Heart left ventricle (tissue), 16 donors: ENCODE results near the gene SLC19A2. TPM values are rescaled to one million over a fixed set of nuclear protein-coding genes. Genes with fewer than 3 reads are reported as not detected.

Experiments
- ATAC-seq, 4 donors: fragments of 200-7000 bp; cut with Tn5 transposase; one replicate each; pipeline ENCODE4 v1.9.1; 2020 to 2022; ENCODE audit warnings: moderate library complexity in 4 of 4, mild to moderate bottlenecking in 3 of 4, moderate number of reproducible peaks in 1 of 4
- DNase-seq, 5 donors: peaks; one replicate each; pipeline ENCODE4 v3.0.0-alpha.2; 2020
- H3K27ac ChIP-seq, 12 donors: fragments of 200-600 bp; sonication (generic) in 4 of 12; one replicate each; pipeline versions ENCODE4 v1.5.0 to v1.8.0; 2016 to 2022; ENCODE audit warnings: mild to moderate bottlenecking in 2 of 12
- H3K27me3 ChIP-seq, 9 donors: fragments of 200-600 bp; sonication (generic) in 2 of 9; one replicate each; pipeline versions ENCODE4 v1.5.1 to v1.8.0; 2016 to 2022; ENCODE audit warnings: mild to moderate bottlenecking in 3 of 9
- H3K36me3 ChIP-seq, 9 donors: fragments of 200-600 bp; sonication (generic) in 2 of 9; one replicate each; pipeline versions ENCODE4 v1.5.0 to v1.8.0; 2018 to 2022; ENCODE audit warnings: mild to moderate bottlenecking in 2 of 9
- H3K4me1 ChIP-seq, 12 donors: fragments of 200-600 bp; sonication (generic) in 4 of 12; one replicate each; pipeline versions ENCODE4 v1.5.0 to v1.8.0; 2016 to 2022; ENCODE audit warnings: mild to moderate bottlenecking in 3 of 12
- H3K4me3 ChIP-seq, 12 donors: fragments of 200-600 bp; sonication (generic) in 4 of 12; one replicate each; pipeline versions ENCODE4 v1.5.0 to v1.8.0; 2017 to 2022; ENCODE audit warnings: mild to moderate bottlenecking in 9 of 12, moderate library complexity in 4 of 12
- H3K9me3 ChIP-seq, 12 donors: fragments of 200-600 bp; sonication (generic) in 4 of 12; one replicate each; pipeline versions ENCODE4 v1.5.0 to v1.8.0; 2016 to 2022; ENCODE audit warnings: mild to moderate bottlenecking in 1 of 12
- POLR2A ChIP-seq, 2 donors: fragments of 450-650 bp; IDR thresholded peaks; one replicate each; pipeline ENCODE4 v1.6.1; 2017; ENCODE audit warnings: antibody characterized with exemption in 2 of 2, mild to moderate bottlenecking in 2 of 2, moderate library complexity in 2 of 2
- WGBS, 4 donors: extraction: QIAGEN DNeasy Blood & Tissue Kit in 2 of 4; methylation state at CpG; one replicate each; pipeline versions ENCODE4 v1.1.5 to v1.1.7; 2013 to 2018; 5-methylcytosine and 5-hydroxymethylcytosine counted together
- intact Hi-C, 10 donors: fragments of 100-400 bp; cut with DNase I; formaldehyde crosslinking; loops; one replicate each; pipeline versions ENCODE4 v1.11.1 to v1.14.2; 2022
- polyA plus RNA-seq, 2 donors: library from polyadenylated mRNA; stranded (reverse); fragments of 200-250 nt; gene quantifications; one replicate each; pipeline ENCODE4 v1.2.3, GENCODE V29; 2013
- total RNA-seq, 9 donors: library from RNA; depleted of rRNA in 2 of 9; stranded (reverse); fragments of >200 nt in 2 of 9; fragmentation: NEBNext Ultra II Directional in 3 of 9; extraction: Animal tissue kit (Norgen Biotek cat#: 25700) in 3 of 9; gene quantifications; one replicate each; pipeline versions ENCODE4 v1.1.0 to v1.2.4, GENCODE V29; 2016 to 2023
- TF ChIP-seq, protein P1 (sequence below), 12 donors: fragments of 200-600 bp; sonication (generic) in 4 of 12; IDR thresholded peaks; one replicate each; pipeline versions ENCODE4 v1.5.0 to v1.8.0; 2018 to 2022; ENCODE audit warnings: antibody characterized with exemption in 12 of 12, mild to moderate bottlenecking in 5 of 12
- donor health status: ischemic (EF 13 %, LVEDD 7.1; RV severe dilation, severe dysfunction).
- donor health status: healthy with polysubstance abuse.
- donor health status: DM: no; HTN: yes; CAD: no.
- donor health status: DM: no; HTN: no; CAD: no.
- donor health status: ischemic (EF 25% LVEDD 6.9; RV normal size, moderate dysfunction).
- donor health status: ischemic (EF 25% LVEDD 5.7; RV mildly dilated, moderate dysfunction).
- donor health status: healthy.
- donor health status: DM: yes; HTN: yes; CAD: no.
- donor health status: ischemic (EF 35%, LVEDD 5.7; RV mildly dilated, moderate dysfunction).
- donor health status: nonischemic (EF 11% LVEDD 7.7; RV severe dilation, severe dysfunction).
- donor health status: DM: yes; HTN: yes; CAD: no.
- donor health status: PGD.
- donor health status: ischemic (EF 29% LVEDD 5.4; RV normal size, mild dysfunction).
- donor health status: nonischemic (EF 23%, LVEDD 6.1; RV moderate dilation, normal function).

The SLC19A2 gene
- total and polyA plus RNA-seq, 11 donors = 8.2 to 67.2 (median 14.3) TPM

DNA sequence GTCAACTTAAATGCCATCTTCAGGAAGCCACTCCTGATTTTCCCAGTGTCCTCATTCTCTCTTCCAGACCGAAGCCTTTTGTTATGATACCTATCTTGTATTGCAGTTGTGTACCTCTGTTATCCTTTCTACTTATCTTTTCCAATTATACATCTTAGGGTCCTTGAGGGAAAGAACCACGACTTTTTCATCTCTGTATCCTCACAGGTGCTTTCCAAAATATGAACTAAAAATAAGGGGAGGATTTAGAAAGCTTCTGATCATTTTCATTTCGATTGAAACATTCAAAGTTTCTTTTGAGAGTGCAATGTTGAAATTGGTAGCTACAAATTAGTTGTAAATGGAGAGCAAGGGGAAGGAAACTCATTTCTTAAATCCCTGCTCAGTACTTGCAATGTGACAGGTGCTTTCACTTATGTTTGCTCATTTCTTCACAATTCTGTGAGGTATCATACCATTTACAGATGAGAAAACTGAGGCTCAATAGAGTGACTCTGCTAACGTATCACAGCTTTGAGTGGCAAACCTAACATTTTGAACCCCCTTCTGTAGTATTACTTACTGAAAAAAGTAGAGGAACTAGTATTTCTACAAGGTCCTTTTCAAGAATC is 24.2 kb downstream of the SLC19A2 start:
- WGBS, 4 donors = 74 to 82% (median 77%) methylated on average over 4 of the region's 4 CpGs
- peaks cover 0 to 5% (median 0%) of the 10 kb centered on the region in 9 donors for H3K27me3 ChIP-seq
- no peak overlapping the region for H3K27ac ChIP-seq
- DNase-seq (no peak), ATAC-seq (no peak)
- no peak overlapping the region for H3K4me3 ChIP-seq
- peaks cover 0 to 18% (median 14%) of the 10 kb centered on the region in 9 donors for H3K36me3 ChIP-seq
- H3K4me1 ChIP-seq = peaks cover 0 to 3% (median 0%) of the 10 kb centered on the region in 12 donors
- peaks cover 0 to 19% (median 11%) of the 10 kb centered on the region in 12 donors for H3K9me3 ChIP-seq
- intact Hi-C loops = loop anchor here in 2 of 10 donors (5.0 to 10.0 kb wide), 2 partner anchors 81 to 353 kb away; no protein-coding TSS in a partner anchor
- TF ChIP-seq, protein P1, sequence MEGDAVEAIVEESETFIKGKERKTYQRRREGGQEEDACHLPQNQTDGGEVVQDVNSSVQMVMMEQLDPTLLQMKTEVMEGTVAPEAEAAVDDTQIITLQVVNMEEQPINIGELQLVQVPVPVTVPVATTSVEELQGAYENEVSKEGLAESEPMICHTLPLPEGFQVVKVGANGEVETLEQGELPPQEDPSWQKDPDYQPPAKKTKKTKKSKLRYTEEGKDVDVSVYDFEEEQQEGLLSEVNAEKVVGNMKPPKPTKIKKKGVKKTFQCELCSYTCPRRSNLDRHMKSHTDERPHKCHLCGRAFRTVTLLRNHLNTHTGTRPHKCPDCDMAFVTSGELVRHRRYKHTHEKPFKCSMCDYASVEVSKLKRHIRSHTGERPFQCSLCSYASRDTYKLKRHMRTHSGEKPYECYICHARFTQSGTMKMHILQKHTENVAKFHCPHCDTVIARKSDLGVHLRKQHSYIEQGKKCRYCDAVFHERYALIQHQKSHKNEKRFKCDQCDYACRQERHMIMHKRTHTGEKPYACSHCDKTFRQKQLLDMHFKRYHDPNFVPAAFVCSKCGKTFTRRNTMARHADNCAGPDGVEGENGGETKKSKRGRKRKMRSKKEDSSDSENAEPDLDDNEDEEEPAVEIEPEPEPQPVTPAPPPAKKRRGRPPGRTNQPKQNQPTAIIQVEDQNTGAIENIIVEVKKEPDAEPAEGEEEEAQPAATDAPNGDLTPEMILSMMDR (IDR thresholded peaks at IDR 0.05) = no peak
- no peak for TF ChIP-seq POLR2A (IDR thresholded peaks at IDR 0.05)

DNA sequence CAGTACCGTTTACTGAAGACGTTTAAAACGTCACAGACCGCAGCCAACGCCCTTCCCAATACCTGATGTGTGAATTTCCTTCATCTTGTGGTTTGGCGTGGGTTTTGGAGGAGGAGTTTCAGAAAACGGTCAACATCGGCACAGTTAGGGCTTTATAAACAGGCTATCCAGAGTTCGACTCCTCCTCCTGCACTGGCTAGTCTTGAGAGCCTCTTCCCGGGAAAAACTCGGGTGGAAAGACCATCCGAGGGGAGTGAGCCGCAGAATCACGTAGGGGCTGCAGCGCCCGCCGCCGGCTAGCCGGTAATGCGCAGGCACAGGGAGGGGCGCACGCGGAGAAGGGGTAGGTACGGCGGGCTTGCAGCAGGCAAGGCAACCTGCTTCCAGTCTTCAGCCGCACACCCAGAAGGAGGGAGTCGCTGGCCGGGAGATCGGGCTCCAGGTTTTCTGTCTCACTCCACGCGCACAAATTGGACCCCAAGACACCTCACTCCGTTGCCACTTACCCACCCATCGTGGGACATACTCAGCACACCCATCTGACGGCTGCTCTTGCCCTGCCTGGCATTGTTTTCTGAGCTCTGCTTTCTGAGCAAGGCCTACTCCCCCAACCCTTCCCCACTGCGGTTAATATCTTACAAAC is 25.4 kb downstream of the SLC19A2 start:
- H3K36me3 ChIP-seq = peaks cover 0 to 8% (median 2%) of the 10 kb centered on the region in 9 donors
- WGBS, 4 donors = 11 to 23% (median 14%) methylated on average over 27 to 35 of the region's 35 CpGs
- H3K4me1 ChIP-seq = peaks cover 0 to 3% (median 0%) of the 10 kb centered on the region in 12 donors
- H3K27ac ChIP-seq = no peak overlapping the region
- H3K9me3 ChIP-seq = peaks cover 0 to 24% (median 11%) of the 10 kb centered on the region in 12 donors
- no peak for TF ChIP-seq POLR2A (IDR thresholded peaks at IDR 0.05)
- TF ChIP-seq, protein P1 (IDR thresholded peaks at IDR 0.05) = no peak
- H3K27me3 ChIP-seq = peaks cover 0 to 5% (median 0%) of the 10 kb centered on the region in 9 donors
- DNase-seq (peak in 1 of 5 donors; percentile 56), ATAC-seq (peak; percentile 24 to 68 (median 53))
- intact Hi-C loops = loop anchor here in 2 of 10 donors (5.0 to 10.0 kb wide), 2 partner anchors 82 to 354 kb away; no protein-coding TSS in a partner anchor
- peak overlapping the region in 10 of 12 donors; percentile 19 to 50 (median 40) for H3K4me3 ChIP-seq

DNA sequence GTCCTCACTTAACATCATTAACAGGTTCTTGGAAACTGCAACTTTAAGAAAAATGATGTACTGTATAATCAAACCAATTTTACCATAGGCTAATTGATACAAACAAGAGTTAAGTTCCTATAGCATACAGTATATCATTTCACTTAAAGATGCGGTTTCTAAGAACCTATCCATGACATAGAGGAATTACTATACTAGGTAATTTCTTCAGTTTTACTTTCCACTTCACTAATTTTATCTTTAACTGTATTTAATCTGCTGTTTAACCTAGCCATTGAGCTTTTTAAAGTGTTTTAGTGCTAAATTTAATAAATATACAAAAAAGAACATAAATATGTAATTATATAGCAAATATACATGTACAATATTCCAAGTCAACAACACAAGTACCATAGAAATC is 28.3 kb downstream of the SLC19A2 start:
- H3K27ac ChIP-seq = no peak overlapping the region
- no peaks in the 10 kb centered on the region for H3K36me3 ChIP-seq
- 94 to 99% (median 98%) methylated on average over 1 of the region's 1 CpG for whole genome bisulfite sequencing, 4 donors
- DNase-seq = no peak
- H3K4me3 ChIP-seq = no peak overlapping the region
- intact Hi-C loops = no loop called here
- no peak for TF ChIP-seq POLR2A (IDR thresholded peaks at IDR 0.05)
- TF ChIP-seq, protein P1 (IDR thresholded peaks at IDR 0.05) = no peak
- peaks cover 0 to 24% (median 11%) of the 10 kb centered on the region in 12 donors for H3K9me3 ChIP-seq
- H3K27me3 ChIP-seq = peaks cover 0 to 5% (median 0%) of the 10 kb centered on the region in 9 donors
- H3K4me1 ChIP-seq = peaks cover 0 to 3% (median 0%) of the 10 kb centered on the region in 12 donors
- no peak for ATAC-seq

DNA sequence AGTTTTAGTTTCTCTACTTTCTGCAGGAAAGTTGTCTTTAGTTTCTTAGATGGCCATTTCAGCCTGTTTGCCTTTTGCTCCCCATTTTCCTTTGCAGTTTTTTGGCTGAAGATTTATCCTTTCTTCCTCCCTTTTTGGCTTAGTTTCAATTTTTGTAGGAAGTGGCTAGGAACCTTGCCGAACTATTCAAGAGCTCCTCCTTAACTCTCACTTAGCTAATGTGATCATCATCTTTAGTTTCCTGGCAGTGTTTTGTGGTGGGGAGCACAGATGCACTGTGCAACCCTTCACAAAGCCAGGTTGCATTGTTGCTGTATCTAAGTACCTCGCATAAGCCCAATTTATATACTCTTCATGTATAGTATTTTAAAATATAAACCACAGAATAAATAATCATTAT is 29.7 kb downstream of the SLC19A2 start:
- no peak overlapping the region for H3K27ac ChIP-seq
- no peaks in the 10 kb centered on the region for H3K36me3 ChIP-seq
- intact Hi-C loops = no loop called here
- no peak overlapping the region for H3K4me3 ChIP-seq
- DNase-seq (no peak), ATAC-seq (no peak)
- TF ChIP-seq POLR2A (IDR thresholded peaks at IDR 0.05) = no peak
- TF ChIP-seq, protein P1 (IDR thresholded peaks at IDR 0.05) = no peak
- 57 to 66% (median 62%) methylated on average over 2 of the region's 2 CpGs for WGBS, 4 donors
- H3K9me3 ChIP-seq = peaks cover 0 to 24% (median 11%) of the 10 kb centered on the region in 12 donors
- peaks cover 0 to 3% (median 0%) of the 10 kb centered on the region in 12 donors for H3K4me1 ChIP-seq
- H3K27me3 ChIP-seq = peaks cover 0 to 5% (median 0%) of the 10 kb centered on the region in 9 donors
